ENCODE measurements around the gene RNF182.

DNA sequence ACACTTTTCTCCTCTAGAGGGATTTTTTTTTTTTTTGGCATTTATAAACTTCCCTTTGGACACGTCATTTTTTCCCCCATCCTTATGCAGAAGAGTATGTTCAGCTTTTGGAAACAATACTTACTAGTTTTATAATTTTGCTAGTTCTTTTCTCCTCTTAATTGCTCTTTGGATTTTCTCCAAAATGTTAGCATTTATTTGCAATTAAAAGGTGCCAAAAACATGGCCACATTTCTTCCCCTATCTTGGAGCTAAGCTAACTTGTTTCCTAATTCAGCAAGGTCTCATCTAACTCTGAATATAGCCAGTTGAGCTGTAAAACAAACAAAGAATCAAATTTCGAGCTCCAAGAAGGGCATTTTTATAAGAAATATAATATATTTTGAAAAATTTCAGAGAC, 39.2 kb upstream of the RNF182 start:
- TF ChIP-seq, protein P1, sequence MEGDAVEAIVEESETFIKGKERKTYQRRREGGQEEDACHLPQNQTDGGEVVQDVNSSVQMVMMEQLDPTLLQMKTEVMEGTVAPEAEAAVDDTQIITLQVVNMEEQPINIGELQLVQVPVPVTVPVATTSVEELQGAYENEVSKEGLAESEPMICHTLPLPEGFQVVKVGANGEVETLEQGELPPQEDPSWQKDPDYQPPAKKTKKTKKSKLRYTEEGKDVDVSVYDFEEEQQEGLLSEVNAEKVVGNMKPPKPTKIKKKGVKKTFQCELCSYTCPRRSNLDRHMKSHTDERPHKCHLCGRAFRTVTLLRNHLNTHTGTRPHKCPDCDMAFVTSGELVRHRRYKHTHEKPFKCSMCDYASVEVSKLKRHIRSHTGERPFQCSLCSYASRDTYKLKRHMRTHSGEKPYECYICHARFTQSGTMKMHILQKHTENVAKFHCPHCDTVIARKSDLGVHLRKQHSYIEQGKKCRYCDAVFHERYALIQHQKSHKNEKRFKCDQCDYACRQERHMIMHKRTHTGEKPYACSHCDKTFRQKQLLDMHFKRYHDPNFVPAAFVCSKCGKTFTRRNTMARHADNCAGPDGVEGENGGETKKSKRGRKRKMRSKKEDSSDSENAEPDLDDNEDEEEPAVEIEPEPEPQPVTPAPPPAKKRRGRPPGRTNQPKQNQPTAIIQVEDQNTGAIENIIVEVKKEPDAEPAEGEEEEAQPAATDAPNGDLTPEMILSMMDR (IDR thresholded peaks at IDR 0.05), result no peak
- no peak for TF ChIP-seq POLR2AphosphoS5 (IDR thresholded peaks at IDR 0.05)
- TF ChIP-seq POLR2A (IDR thresholded peaks at IDR 0.05; ENCODE audit: low read depth), result no peak

Data from esophagus muscularis mucosa (tissue), 3 donors.